Hematopoietic multipotent progenitor cell treated with erythropoietin and hydrocortisone succinate and interleukin-3 and kit ligand, for 15 days (in vitro differentiated cells): ENCODE measurements around the gene ANO4.
"Not testable (repeated sequence)": the region's sequence is repeated elsewhere in the genome, so short reads cannot be mapped to it uniquely, and the experiment has no call there.

Experiments used
- DNase-seq: peaks from one replicate; pipeline ENCODE4 v3.0.0-alpha.2; 2015; ENCODE audit warnings: low spot score

Gene ANO4

DNA sequence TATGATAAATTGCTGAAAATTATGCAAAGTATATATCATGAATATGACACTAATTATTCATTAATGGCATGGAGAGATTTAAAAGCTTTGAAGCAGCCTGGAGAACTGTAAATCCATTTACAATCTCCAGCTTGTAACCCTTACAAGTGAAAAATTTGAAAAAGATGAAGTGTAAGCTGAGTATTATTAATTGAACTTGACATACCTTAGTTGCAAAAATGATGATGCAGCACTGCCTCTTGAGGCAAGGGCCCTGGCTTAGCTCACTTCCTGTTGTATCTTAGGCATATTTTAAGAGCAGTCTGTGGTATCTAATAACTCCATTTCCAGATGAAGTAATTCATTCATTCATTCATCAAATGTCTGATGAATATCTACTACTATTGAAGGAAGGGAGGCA, 158.6 kb downstream of the ANO4 start:
- no peak for DNase-seq

DNA sequence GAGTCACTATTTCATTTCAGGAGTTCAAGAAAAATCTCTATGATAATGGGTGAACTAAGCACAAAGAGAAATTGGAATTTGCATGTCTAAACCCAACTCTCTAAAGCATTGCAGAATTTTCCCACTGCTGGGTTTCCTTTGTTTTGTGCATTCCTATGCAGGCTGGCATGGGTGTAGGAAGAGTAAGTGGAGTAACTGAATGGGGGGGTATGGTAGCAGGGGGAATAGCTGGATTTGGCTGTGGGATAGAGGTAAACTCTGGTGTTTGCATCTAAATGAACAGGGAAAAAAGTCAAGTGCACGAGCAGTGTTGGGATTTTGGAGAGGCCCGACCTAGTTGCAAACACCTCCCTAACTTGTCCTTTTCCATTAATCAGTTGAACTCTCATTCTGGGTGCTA, 159.1 kb downstream of the ANO4 start:
- DNase-seq = no peak

- no peak for DNase-seq
Measured at GRCh38 chr12:100954118-100954517, 159.5 kb downstream of the ANO4 start.

DNA sequence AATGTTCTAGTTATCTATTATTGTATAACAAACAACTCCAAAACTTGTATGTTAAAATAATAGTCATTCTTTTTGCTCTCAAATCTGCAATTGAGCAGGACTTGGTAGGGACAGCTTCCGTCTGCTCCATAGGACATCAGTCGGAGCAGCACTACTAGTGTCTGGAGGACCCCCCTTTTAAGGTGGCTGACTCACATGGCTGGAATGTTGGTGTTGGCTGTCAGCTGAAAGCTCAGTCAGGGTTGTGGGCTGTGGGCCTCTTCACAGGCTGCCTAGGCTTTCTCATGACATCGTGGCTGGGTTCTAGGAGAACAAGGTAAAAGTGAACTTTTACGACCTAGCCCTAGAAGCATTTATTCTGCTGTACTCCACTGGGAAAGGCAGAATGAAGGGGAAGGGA, 160.6 kb downstream of the ANO4 start:
- DNase-seq = no peak

GRCh38 chr12:100956311-100956852, 161.8 kb downstream of the ANO4 start:
- DNase-seq = no peak

GRCh38 chr12:100959481-100959880, 164.9 kb downstream of the ANO4 start:
- no peak for DNase-seq

- DNase-seq = no peak
Measured at GRCh38 chr12:100962086-100962712, 167.6 kb downstream of the ANO4 start.

DNA sequence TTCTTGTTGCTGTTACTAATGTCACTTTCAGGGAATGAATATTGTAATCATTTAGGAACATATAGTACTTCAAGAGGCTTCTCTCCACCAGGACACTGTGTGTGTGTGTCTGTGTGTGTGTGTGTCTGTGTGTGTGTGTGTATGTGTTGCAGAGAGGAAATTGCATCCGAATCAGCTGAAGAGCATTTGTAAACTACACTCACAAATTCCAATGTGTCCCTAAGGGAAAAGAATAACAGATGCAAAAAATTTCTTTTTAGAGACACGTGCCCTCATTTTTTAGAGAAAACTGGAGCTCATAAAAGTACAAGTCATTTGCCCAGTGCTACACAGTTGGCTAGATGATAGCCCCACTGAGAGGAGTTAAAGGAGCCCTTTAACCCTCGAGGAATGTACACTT, 168.8 kb downstream of the ANO4 start:
- no peak for DNase-seq

DNA sequence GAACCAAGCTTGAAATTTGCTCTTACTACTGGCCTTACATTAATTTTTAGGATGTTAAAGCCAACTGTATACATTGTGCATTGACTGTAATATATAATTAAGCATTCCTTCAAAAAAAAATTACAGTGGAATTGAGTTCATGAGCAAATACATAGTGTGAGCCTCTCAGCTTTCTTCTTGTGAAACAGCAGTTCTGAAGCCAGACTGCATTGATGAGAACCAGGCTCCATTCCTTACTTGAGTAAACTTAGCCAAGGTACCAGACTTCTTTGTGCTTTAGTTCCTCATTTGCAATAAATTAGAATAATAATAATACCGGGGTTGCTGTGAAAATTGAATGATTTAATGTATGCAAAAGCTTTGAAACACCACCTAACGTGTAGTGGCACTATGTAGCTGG, 169.5 kb downstream of the ANO4 start:
- no peak for DNase-seq

DNA sequence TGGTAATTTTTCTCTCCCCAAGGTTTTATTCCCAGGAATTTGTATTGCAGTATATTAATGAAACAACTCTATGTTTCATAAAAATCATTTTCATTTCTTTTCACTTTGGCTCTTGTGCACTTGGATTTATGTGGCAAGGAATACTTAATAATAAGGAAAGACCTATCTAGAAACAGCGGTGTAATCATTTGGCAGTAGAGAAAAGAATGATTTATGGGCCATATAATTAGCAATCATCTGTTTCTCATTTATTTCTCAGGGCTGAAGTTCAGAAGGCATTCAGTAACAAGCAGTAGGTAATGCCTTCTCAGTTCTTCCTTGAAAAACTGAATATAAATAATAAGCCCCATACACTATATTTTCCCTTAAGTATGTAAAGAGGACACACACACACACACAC, 172.6 kb downstream of the ANO4 start:
- DNase-seq = no peak

DNA sequence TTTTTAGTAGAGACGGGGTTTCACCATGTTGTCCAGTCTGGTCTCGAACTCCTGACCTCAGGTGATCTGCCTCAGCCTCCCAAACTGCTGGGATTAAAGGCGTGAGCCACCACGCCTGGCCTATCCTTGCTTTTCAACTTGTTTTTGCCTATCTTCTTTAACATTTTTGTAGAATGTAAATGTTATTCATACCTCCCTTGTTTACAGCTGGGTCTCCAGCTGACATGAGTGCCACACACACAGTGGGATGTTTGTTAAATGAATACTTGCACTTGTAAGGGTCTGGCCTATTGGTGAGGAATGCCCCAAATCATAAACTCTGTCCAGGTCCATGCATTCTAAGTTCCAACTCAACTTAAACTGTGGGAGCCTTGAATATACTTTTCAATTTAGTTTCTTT, 176.3 kb downstream of the ANO4 start:
- DNase-seq = no peak

- no peak for DNase-seq
Measured at GRCh38 chr12:100972121-100972520, 177.5 kb downstream of the ANO4 start.

- DNase-seq = no peak
Measured at GRCh38 chr12:100974341-100974740, 179.8 kb downstream of the ANO4 start.

- no peak for DNase-seq
Measured at GRCh38 chr12:100974747-100975146, 180.2 kb downstream of the ANO4 start.

DNA sequence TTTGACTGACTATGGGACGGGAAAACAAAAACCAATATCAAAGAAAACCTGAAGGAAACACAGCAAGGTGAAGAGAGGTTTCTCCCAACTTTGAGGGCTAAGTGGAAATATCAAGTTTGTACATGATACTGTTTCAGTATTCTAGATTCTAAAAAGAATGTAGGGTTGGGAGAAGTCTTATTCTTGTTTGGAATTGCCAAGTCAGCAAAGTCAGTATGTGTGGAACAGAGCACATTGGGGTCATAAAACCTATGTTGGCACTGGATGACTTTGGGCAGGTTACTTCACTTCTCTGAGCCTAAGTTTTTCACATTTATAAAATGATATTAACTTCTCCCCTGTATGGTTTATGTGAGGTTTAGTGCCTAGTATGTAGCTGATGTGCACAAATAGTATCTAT, 182.2 kb downstream of the ANO4 start:
- no peak for DNase-seq

GRCh38 chr12:100980856-100981255, 186.3 kb downstream of the ANO4 start:
- DNase-seq = no peak

GRCh38 chr12:100982511-100983183, 188.1 kb downstream of the ANO4 start:
- DNase-seq = no peak

- no peak for DNase-seq
Measured at GRCh38 chr12:100984796-100985195, 190.2 kb downstream of the ANO4 start.

DNA sequence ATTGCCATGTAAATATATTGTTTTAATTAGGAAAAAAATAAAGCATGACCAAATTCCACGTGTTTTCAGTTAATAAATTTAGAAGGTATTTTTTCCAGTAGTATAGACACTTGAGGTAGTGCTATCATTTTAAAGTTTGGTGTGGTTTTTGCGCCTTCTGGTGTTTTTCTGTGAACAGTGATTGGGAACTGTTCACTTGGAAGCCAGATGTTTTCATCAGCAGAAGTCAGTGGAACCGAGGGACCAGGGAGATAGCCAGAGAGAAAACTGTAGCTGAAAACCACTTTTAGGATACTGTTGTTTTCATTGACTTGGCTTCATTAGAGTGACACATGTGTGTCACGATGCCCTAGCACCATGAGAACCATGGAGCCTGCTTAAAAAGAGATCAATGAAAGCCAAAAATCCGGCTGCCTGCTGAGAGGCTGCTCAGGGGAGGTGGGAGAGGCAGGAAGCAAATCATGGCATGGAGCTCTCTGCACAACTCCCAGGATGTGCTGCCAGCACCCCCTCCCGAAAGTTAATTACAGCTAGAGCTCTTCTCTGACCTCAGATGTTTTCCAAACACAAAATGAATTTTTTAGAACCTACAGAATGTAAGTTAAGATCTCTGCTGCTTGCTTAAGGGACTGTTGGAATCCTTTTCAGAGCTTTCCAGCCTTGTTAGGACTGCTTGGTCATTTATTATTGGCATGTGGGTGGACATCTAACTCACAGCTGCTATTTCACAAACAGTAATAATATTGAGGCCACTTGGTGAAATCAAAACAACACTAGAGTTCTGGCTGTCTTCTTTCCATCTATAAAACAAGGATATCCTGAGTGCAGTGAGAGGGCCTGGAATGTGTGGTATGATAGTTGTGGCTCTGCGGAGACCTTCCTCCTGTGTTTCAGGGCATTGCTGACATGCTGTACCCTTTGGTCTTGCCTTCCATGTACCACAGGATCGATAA, 192.3 kb downstream of the ANO4 start:
- no peak for DNase-seq

- DNase-seq = no peak
Measured at GRCh38 chr12:100987552-100988521, 193.3 kb downstream of the ANO4 start.

DNA sequence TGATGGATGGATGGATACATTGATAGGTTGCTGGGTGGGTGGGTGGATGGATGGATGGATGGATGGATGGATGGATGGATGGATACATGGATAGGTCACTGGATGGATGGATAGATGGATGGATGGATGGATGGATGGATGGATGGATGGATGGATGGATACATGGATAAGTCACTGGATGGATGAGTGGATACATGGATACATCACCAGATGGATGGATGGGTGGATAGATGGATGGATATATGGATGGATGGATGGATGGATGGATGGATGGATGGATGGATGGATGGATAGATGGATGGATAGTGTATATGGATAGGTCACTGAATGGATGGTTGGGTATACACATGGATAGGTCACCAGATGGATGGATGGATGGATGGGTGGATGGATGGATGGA, 194.9 kb downstream of the ANO4 start:
- not testable (repeated sequence) for DNase-seq
